ENCODE measurements around the gene VAV2. TPM values are rescaled to one million over a fixed set of nuclear protein-coding genes. Genes with fewer than 3 reads are reported as not detected.

The VAV2 gene
- total RNA-seq, 1 donor from 2014 or later = 18.7 TPM

DNA sequence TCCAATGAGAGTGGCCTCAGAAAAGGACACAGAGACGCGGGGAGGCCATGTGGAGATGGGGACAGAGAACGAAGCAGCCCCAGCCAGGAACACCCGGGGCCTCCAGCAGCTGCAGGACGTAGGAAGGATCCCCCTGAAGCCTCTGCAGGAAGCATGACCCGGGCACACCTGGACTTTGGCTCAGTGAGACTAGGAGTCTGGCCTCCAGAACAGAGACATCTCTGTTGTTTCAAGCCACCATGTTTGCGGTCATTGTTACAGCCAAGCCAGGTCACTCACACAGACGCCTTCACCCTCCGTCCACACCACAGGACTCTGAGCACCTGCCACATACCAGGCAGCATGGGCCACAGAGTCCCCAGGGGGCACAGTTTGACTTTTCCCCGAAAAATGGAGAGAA is 190.4 kb downstream of the VAV2 start:
- no peak for TF ChIP-seq CTCF (conservative IDR thresholded peaks at IDR 0.05; ENCODE audit: low read depth, low read length)
- no peak for DNase-seq (ENCODE audit: low read depth)
- H3K4me3 ChIP-seq (ENCODE audit: low read depth, low read length) = no peak overlapping the region

DNA sequence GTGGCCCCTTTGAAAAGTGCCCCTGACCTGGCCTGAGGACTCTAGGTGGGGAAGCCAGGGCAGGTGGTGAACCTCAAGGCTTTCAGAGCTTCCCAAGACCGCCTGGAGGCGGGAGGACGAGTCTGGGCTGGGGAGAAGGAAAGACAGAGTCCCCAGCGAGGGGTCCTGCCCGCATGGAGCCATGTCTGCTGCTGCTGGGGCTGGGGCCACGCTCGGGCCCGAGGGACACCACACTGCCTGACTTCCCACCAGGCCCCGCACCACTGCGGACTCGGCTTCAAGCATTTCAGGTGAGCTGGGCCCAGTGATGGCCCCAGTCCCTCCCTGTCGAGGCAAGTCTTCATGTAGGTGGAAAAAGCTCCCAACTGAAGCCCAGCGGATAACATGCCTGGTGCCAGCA is 191.9 kb downstream of the VAV2 start:
- TF ChIP-seq CTCF (conservative IDR thresholded peaks at IDR 0.05; ENCODE audit: low read depth, low read length) = no peak
- DNase-seq (ENCODE audit: low read depth) = no peak
- H3K4me3 ChIP-seq (ENCODE audit: low read depth, low read length) = no peak overlapping the region

GRCh38 chr9:133799716-133800115 is 192.4 kb downstream of the VAV2 start:
- no peak for DNase-seq (ENCODE audit: low read depth)
- no peak for TF ChIP-seq CTCF (conservative IDR thresholded peaks at IDR 0.05; ENCODE audit: low read depth, low read length)
- H3K4me3 ChIP-seq (ENCODE audit: low read depth, low read length) = no peak overlapping the region

DNA sequence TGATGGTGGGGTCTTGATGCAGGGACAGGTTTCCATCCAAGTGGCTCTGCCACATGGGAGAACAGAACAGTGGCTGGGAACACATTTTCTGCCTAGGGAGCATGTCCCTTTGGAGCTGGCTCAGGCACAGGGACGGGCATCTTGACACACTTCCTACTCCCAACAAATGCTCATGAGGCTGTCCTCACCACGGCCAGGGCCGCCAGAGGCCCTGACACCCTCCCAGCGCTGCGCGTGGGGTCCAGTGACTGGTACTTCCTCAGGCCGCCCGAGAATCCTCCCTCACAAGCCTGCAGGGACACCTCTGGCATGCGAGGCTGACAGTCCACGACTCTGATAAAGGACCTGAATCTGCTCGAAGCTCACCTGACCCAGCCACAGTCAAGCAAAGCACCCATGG is 193.0 kb downstream of the VAV2 start:
- H3K4me3 ChIP-seq (ENCODE audit: low read depth, low read length) = no peak overlapping the region
- no peak for DNase-seq (ENCODE audit: low read depth)
- TF ChIP-seq CTCF (conservative IDR thresholded peaks at IDR 0.05; ENCODE audit: low read depth, low read length) = no peak

DNA sequence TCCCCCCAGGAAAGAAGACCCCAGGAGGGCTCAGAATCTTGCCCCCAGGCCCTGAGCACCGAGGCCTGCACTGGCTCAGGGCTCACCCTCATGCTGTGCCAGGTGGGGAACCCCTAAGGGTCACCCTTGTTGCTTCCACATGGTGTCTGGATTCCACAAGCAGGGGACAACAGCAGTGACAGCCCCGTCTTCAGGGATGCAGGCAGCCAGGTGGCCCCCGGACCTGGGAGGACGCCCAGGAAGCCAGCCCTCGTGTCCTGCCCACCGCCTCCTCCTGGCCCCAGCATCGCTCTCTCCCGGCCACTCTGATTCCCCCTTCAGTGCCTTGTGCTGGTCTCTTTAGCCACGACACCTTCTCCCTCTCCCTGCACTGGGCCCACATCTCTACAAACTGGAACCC is 194.0 kb downstream of the VAV2 start:
- DNase-seq (ENCODE audit: low read depth) = no peak
- TF ChIP-seq CTCF (conservative IDR thresholded peaks at IDR 0.05; ENCODE audit: low read depth, low read length) = no peak
- H3K4me3 ChIP-seq (ENCODE audit: low read depth, low read length) = no peak overlapping the region

DNA sequence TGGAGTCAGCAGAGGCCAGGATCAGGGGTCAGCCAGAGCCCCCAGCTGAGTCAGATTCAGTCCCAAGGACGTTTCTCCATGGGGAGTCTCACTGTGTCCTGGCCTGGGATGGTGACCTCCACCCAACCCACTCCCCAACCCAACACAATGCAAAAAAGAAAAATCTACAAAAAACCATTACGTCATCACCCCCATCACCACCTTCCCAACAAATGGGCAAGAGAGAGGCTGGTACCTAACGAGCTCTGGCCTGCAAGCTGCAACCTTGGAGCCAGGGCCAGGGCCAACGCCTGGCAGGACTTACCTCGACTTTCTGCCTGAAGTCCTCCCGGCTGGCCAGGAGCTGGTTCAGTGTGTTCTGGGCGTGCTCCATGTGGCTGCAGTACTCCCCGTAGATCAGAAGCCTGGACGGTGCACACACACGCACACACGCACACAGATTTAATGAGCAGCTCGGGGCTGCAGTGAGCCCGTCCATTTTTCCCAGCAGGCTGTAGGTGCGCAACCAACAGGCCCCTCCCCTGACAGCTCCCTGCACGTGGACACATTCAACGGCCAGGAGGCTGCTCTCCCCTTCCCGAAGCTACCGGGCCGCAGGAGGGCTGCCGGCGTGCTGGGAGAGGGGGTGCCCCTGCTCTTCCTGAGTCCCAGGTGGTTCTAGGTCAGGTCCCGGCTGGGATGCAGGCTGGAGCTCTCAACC is 194.6 kb downstream of the VAV2 start:
- H3K4me3 ChIP-seq (ENCODE audit: low read depth, low read length) = no peak overlapping the region
- TF ChIP-seq CTCF (conservative IDR thresholded peaks at IDR 0.05; ENCODE audit: low read depth, low read length) = no peak
- DNase-seq (ENCODE audit: low read depth) = no peak

- TF ChIP-seq CTCF (conservative IDR thresholded peaks at IDR 0.05; ENCODE audit: low read depth, low read length) = no peak
- H3K4me3 ChIP-seq (ENCODE audit: low read depth, low read length) = no peak overlapping the region
- no peak for DNase-seq (ENCODE audit: low read depth)
Measured at GRCh38 chr9:133796562-133796961, 195.6 kb downstream of the VAV2 start.

Measured in epithelial cell of proximal tubule (primary cell).